Astrocyte of the spinal cord (primary cell): ENCODE measurements around the gene ARL14EPL.

Experiments
- DNase-seq: peaks from one replicate; pipeline ENCODE4 v3.0.0; 2011; ENCODE audit warnings: low read depth, low spot score
- H3K4me3 ChIP-seq: 2 replicates; pipeline ENCODE4 v1.5.1; 2011; ENCODE audit warnings: low read depth, mild to moderate bottlenecking, low read length, moderate library complexity
- in situ Hi-C: cut with HindIII; loops from 2 replicates; pipeline ENCODE4 v1.10.0; 2017; ENCODE audit warnings: low sequenced_read_pairs
- TF ChIP-seq, protein P1 (sequence below): IDR thresholded peaks from 2 replicates; pipeline ENCODE4 v1.5.1; 2012; ENCODE audit warnings: low read depth, mild to moderate bottlenecking, low read length, inconsistent platforms

Gene ARL14EPL

DNA sequence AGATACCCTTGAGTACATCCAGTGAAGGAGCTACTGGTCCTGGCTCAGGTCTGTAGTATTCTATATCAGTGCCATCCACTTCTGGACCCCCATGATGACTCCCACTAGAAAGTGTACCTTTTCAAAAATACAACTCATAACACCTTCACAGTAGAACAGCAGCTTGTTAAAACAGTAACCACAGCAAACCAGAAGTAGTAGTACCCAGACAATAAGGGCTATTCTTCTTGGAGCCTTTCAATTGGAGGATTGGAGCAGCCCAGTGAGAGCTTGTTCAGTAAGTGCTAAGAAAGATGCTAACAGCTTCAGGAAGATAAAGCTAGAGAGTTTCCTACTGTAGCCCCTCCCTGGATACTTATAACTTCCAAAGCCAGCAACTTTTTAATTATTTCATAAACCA is 10.1 kb downstream of the ARL14EPL start:
- TF ChIP-seq, protein P1, sequence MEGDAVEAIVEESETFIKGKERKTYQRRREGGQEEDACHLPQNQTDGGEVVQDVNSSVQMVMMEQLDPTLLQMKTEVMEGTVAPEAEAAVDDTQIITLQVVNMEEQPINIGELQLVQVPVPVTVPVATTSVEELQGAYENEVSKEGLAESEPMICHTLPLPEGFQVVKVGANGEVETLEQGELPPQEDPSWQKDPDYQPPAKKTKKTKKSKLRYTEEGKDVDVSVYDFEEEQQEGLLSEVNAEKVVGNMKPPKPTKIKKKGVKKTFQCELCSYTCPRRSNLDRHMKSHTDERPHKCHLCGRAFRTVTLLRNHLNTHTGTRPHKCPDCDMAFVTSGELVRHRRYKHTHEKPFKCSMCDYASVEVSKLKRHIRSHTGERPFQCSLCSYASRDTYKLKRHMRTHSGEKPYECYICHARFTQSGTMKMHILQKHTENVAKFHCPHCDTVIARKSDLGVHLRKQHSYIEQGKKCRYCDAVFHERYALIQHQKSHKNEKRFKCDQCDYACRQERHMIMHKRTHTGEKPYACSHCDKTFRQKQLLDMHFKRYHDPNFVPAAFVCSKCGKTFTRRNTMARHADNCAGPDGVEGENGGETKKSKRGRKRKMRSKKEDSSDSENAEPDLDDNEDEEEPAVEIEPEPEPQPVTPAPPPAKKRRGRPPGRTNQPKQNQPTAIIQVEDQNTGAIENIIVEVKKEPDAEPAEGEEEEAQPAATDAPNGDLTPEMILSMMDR = no peak
- no peak for DNase-seq
- H3K4me3 ChIP-seq = no peak overlapping the region
- in situ Hi-C loops = no loop called here

- in situ Hi-C loops = no loop called here
- no peak overlapping the region for H3K4me3 ChIP-seq
- no peak for DNase-seq
- TF ChIP-seq, protein P1 = no peak
These were observed 11.8 kb downstream of the ARL14EPL start for GRCh38 chr5:116044073-116044472.

DNA sequence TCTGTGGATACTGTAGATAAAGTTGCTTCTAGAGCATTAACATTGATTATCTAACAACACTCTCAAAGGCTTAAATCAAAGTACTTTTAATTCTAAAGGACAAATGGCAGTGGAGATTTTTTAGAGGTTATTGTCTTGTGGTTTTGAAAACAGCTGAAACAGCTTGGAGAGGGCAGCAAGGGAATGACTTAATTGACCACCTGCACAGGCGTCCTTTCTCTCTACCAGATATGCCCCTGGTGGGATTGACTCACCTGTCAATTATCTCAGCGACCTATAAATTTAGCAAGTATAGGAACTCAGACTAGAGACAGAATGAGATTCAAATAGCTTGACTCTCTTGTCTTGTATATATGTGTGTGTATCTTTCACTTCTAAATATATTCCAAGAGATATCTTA is 13.5 kb downstream of the ARL14EPL start:
- no peak overlapping the region for H3K4me3 ChIP-seq
- in situ Hi-C loops = no loop called here
- TF ChIP-seq, protein P1 = no peak
- no peak for DNase-seq

DNA sequence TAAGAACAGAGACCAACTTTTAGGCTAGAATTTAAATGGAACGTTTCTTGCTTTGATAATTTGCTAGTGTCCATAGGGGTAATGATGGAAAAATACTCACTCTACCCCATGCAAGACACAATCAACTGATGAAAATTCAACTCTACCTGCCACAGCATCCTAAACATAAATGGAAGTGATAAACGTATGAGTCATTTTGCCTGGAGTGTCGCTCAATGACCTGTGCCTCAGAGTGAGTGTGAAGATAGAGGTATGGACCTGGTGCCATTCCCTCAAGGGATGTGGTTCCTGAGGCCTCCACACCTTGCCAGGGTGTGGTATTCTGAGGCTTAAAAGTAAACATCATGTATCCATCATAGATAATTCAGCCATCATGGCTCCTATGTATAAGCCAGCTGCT is 14.0 kb downstream of the ARL14EPL start:
- no peak for DNase-seq
- in situ Hi-C loops = no loop called here
- no peak overlapping the region for H3K4me3 ChIP-seq
- TF ChIP-seq, protein P1 = no peak

- in situ Hi-C loops = no loop called here
- TF ChIP-seq, protein P1 = no peak
- DNase-seq = no peak
- H3K4me3 ChIP-seq = no peak overlapping the region
These were observed 14.6 kb downstream of the ARL14EPL start for GRCh38 chr5:116046823-116047222.

DNA sequence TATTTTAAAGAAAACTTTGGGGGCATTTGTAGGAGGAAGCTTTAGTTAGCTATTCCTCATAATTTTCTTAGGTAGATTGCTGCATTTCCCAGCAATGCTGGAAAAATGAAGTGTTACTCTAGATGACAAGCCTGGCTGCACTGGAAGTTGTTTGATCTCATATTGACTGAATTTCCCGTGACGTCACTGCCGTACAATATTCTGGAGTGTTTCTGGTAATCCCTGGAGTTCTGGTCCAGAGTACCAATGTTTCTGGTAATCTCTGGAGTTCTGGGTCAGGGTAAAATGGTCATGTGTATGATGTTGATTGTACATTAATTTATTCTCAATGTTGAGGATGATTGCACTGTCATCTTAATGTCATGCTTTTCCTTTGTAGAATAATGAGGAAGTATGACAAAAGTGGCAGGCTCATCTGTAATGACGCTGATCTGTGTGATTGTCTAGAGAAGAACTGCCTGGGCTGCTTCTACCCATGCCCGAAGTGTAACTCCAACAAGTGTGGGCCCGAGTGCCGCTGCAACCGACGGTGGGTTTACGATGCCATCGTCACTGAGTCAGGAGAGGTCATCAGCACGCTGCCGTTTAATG is 26.2 kb downstream of the ARL14EPL start:
- in situ Hi-C loops = no loop called here
- no peak for DNase-seq
- TF ChIP-seq, protein P1 = no peak
- no peak overlapping the region for H3K4me3 ChIP-seq

DNA sequence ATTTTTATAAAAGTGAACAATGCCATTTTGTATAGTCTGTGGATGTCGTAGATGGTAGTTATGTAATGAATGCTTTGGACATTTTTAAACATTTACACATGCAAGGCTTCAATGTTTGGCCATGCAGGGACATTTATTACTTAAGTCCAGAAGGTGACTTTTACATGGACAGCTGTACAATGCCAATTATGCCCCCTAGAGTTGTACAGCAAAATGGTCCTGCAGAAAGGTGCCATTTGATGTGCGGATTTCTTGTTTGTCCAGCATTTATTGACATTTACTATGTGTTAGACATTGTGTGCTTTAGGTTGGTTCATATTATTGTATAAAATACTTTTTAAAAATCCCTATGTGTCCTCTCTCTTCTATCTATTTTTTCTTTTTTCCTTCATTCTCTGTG is 30.1 kb downstream of the ARL14EPL start:
- no peak overlapping the region for H3K4me3 ChIP-seq
- in situ Hi-C loops = no loop called here
- TF ChIP-seq, protein P1 = no peak
- DNase-seq = no peak
